ENCODE data around the gene SPATS2L.
A peak's percentile ranks its signal among the peaks of the same experiment; 100 is the strongest.

The SPATS2L gene, protein sequence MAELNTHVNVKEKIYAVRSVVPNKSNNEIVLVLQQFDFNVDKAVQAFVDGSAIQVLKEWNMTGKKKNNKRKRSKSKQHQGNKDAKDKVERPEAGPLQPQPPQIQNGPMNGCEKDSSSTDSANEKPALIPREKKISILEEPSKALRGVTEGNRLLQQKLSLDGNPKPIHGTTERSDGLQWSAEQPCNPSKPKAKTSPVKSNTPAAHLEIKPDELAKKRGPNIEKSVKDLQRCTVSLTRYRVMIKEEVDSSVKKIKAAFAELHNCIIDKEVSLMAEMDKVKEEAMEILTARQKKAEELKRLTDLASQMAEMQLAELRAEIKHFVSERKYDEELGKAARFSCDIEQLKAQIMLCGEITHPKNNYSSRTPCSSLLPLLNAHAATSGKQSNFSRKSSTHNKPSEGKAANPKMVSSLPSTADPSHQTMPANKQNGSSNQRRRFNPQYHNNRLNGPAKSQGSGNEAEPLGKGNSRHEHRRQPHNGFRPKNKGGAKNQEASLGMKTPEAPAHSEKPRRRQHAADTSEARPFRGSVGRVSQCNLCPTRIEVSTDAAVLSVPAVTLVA

DNA sequence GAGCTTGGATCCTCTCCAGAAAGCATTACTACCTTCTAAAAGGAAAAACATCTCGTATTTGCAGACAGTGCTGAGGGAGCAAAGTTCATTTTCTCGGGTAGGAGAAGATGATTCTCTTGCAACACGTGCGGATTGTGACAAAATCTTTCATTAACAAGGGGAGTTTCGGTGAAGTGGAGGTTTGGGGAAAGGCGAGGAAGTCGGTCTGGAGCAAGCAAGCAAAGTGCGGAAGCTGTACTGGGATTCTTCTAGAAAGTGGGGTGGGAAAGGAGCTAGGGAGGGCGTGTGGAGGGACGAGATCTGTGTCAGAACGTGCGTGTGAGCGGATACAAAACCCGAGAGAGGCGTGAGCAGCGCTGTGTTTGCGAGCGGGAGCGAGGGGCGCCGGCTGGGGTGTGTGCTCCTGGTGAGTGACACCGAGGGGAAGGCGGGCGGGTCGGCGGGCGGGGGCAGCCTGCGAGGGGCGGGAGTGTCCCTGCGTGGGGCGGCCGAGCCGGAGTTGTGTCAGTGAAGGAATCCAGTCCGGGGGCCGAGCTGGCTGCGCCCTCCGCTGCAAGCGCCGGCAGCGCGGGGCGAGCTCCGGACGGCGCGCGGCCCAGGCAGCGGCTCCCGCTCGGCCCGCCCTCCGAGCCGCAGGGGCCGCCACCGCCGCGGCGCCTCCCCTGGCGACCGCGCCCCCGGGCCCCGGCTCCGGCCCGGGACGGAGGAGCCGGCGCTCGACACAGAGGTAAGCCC, at the start of gene SPATS2L:
SPATS2L (plus strand) TSS at position 498 of the 735 bp plus-strand sequence. CDS start 82,552 bp downstream, outside the sequence.
- H3K27ac ChIP-seq (ENCODE audit: low read depth in 2 of 2, low read length in 2 of 2): peak within 1 kb of the TSS; percentile 89 to 90
- H3K9me3 ChIP-seq (ENCODE audit: control insufficient read depth in 2 of 2, low read length in 2 of 2): no peaks in the 10 kb centered on the region
- no peaks in the 10 kb centered on the region for H3K36me3 ChIP-seq (ENCODE audit: control insufficient read depth in 2 of 2, insufficient read depth in 2 of 2, low read length in 2 of 2)
- no peaks in the 10 kb centered on the region for H3K27me3 ChIP-seq (ENCODE audit: control insufficient read depth in 2 of 2, insufficient read depth in 2 of 2, low read length in 2 of 2)
- H3K4me3 ChIP-seq (ENCODE audit: low read length in 2 of 2): peak within 1 kb of the TSS; percentile 73 to 81
- peaks cover 3 to 4% of the 10 kb centered on the region in 2 donors for H3K4me1 ChIP-seq (ENCODE audit: control insufficient read depth in 2 of 2, insufficient read depth in 2 of 2, low read length in 2 of 2)
- peak within 1 kb of the TSS; percentile 78 to 91 for H3K9ac ChIP-seq (ENCODE audit: low read depth in 1 of 2, low read length in 2 of 2)

DNA sequence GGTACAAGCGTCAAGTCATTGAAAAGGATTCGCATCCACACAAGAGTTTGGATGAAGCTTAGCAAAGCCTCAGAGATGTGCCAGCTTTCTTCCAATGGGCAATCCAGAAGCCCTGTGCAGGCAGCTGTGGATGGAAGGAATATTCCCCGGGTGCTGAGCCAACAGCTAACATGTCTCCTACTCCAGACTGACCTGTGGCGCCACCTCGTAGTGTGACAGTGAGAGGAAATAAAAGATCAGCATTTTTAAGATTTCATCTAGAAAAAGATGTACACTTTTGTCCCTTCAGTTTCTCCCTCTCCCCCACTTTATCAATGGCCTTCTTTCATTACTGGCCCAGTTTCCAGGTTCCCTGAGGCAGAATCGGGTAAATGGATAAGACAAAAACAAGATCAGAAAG, 48.9 kb upstream of the SPATS2L start:
- no peaks in the 10 kb centered on the region for H3K9me3 ChIP-seq (ENCODE audit: control insufficient read depth in 2 of 2, low read length in 2 of 2)
- H3K27me3 ChIP-seq (ENCODE audit: control insufficient read depth in 2 of 2, insufficient read depth in 2 of 2, low read length in 2 of 2): no peaks in the 10 kb centered on the region
- no peak overlapping the region for H3K4me3 ChIP-seq (ENCODE audit: low read length in 2 of 2)
- H3K36me3 ChIP-seq (ENCODE audit: control insufficient read depth in 2 of 2, insufficient read depth in 2 of 2, low read length in 2 of 2): no peaks in the 10 kb centered on the region
- H3K9ac ChIP-seq (ENCODE audit: low read depth in 1 of 2, low read length in 2 of 2): no peak overlapping the region
- no peak overlapping the region for H3K27ac ChIP-seq (ENCODE audit: low read depth in 2 of 2, low read length in 2 of 2)
- peaks cover 0 to 2% of the 10 kb centered on the region in 2 donors for H3K4me1 ChIP-seq (ENCODE audit: control insufficient read depth in 2 of 2, insufficient read depth in 2 of 2, low read length in 2 of 2)

DNA sequence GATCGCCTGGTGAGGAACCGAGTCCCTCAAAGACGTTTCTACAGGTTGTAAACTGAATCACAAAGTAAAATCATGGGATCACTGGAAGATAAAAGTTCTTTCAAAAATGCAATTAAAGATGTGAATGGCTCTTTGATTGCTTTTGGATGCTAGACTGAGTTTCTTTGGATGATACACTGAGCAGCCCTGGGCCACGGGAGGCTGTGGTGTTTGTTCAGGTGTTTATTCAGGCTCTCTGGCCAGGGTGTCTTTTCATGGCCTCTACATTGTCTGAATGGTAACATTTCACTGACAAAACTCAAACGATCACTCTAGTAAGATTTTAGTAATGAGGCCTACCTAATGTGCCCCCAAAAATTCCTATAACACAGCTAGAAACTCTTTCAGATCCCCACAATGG, 48.4 kb upstream of the SPATS2L start:
- Histone ChIP-seq H3K36me3 (ENCODE audit: control insufficient read depth in 2 of 2, insufficient read depth in 2 of 2, low read length in 2 of 2) (no peaks in the 10 kb centered on the region), H3K4me3 (ENCODE audit: low read length in 2 of 2) (no peak overlapping the region), H3K27ac (ENCODE audit: low read depth in 2 of 2, low read length in 2 of 2) (no peak overlapping the region), H3K4me1 (ENCODE audit: control insufficient read depth in 2 of 2, insufficient read depth in 2 of 2, low read length in 2 of 2) (peaks cover 0 to 2% of the 10 kb centered on the region in 2 donors), H3K9me3 (ENCODE audit: control insufficient read depth in 2 of 2, low read length in 2 of 2) (no peaks in the 10 kb centered on the region), H3K9ac (ENCODE audit: low read depth in 1 of 2, low read length in 2 of 2) (no peak overlapping the region), H3K27me3 (ENCODE audit: control insufficient read depth in 2 of 2, insufficient read depth in 2 of 2, low read length in 2 of 2) (no peaks in the 10 kb centered on the region)

DNA sequence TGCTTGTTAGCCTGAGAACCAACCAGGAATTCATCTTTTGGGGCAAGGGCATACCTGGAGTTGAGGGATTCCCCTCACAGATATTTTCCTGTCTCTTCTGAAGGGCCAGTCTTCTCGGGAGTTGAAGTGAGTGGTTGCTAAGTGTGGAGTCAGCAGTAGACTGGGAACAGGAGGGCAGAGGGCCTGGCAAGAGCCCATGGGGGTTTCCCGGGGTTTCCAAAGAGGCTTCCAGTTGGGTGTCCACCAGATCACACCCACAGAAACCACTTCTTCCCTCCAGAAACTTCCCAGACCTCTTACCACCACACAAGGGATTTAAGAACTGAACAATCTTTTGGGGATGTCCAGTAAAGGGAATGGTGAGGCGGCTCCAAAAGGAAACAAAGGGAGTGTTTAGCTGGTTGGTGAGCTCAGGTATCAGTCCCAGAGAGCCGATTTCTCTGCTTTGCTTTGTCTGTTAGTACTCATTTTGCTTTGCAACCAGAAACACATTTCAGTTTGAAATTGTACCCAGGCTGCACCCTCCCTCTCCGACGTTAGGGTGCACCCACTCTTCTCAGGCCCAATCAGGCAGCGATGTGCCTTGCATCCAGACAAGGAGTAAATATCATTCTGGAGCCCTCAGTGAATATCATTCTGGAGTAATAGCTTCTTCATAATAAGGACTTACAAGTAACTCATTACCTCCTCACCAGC, 47.5 kb upstream of the SPATS2L start:
- Histone ChIP-seq H3K27ac (ENCODE audit: low read depth in 2 of 2, low read length in 2 of 2) (no peak overlapping the region), H3K36me3 (ENCODE audit: control insufficient read depth in 2 of 2, insufficient read depth in 2 of 2, low read length in 2 of 2) (no peaks in the 10 kb centered on the region), H3K9ac (ENCODE audit: low read depth in 1 of 2, low read length in 2 of 2) (no peak overlapping the region), H3K27me3 (ENCODE audit: control insufficient read depth in 2 of 2, insufficient read depth in 2 of 2, low read length in 2 of 2) (no peaks in the 10 kb centered on the region), H3K4me3 (ENCODE audit: low read length in 2 of 2) (no peak overlapping the region), H3K9me3 (ENCODE audit: control insufficient read depth in 2 of 2, low read length in 2 of 2) (no peaks in the 10 kb centered on the region), H3K4me1 (ENCODE audit: control insufficient read depth in 2 of 2, insufficient read depth in 2 of 2, low read length in 2 of 2) (no peaks in the 10 kb centered on the region)

DNA sequence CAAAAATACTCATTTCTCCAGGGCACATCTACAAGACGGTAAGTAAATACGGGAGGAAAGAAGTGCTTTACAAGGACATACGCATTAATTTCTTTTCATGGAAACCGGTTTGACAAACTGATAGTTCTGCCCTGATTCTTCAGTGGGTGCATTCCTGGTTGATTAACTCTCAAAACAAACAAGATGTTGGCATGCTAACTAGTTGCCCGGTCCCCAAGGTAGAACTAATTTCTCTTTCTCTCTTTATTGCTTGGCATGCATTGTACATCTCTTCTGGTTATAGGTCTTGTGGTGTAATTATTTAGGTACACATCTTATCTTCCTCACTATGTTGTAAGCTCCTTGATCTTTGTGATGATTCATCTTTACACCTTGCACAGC, 46.9 kb upstream of the SPATS2L start:
- Histone ChIP-seq H3K9me3 (ENCODE audit: control insufficient read depth in 2 of 2, low read length in 2 of 2) (no peaks in the 10 kb centered on the region), H3K36me3 (ENCODE audit: control insufficient read depth in 2 of 2, insufficient read depth in 2 of 2, low read length in 2 of 2) (no peaks in the 10 kb centered on the region), H3K4me1 (ENCODE audit: control insufficient read depth in 2 of 2, insufficient read depth in 2 of 2, low read length in 2 of 2) (no peaks in the 10 kb centered on the region), H3K27ac (ENCODE audit: low read depth in 2 of 2, low read length in 2 of 2) (no peak overlapping the region), H3K27me3 (ENCODE audit: control insufficient read depth in 2 of 2, insufficient read depth in 2 of 2, low read length in 2 of 2) (no peaks in the 10 kb centered on the region), H3K4me3 (ENCODE audit: low read length in 2 of 2) (no peak overlapping the region), H3K9ac (ENCODE audit: low read depth in 1 of 2, low read length in 2 of 2) (no peak overlapping the region)

DNA sequence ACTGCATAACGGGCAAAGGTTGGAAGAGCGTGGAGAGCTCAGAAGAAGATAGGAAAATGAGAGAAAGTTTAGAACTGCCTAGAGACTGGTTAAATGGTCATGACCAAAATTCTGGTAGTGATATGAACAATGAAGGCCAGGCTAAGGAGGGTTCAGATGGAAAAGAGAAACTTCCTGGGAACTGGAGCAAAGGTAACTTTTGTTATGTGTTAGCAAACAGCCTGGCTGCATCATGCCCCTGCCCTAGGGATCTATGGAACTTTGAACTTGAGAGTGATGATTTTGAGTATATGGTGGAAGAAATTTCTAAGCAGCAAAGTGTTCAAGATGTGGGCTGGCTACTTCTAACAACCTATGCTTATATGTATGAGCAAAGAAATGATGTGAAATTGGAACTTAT, 44.4 kb upstream of the SPATS2L start:
- H3K4me1 ChIP-seq (ENCODE audit: control insufficient read depth in 2 of 2, insufficient read depth in 2 of 2, low read length in 2 of 2): no peaks in the 10 kb centered on the region
- H3K9me3 ChIP-seq (ENCODE audit: control insufficient read depth in 2 of 2, low read length in 2 of 2): no peaks in the 10 kb centered on the region
- no peaks in the 10 kb centered on the region for H3K27me3 ChIP-seq (ENCODE audit: control insufficient read depth in 2 of 2, insufficient read depth in 2 of 2, low read length in 2 of 2)
- no peak overlapping the region for H3K27ac ChIP-seq (ENCODE audit: low read depth in 2 of 2, low read length in 2 of 2)
- H3K4me3 ChIP-seq (ENCODE audit: low read length in 2 of 2): no peak overlapping the region
- no peaks in the 10 kb centered on the region for H3K36me3 ChIP-seq (ENCODE audit: control insufficient read depth in 2 of 2, insufficient read depth in 2 of 2, low read length in 2 of 2)
- no peak overlapping the region for H3K9ac ChIP-seq (ENCODE audit: low read depth in 1 of 2, low read length in 2 of 2)

DNA sequence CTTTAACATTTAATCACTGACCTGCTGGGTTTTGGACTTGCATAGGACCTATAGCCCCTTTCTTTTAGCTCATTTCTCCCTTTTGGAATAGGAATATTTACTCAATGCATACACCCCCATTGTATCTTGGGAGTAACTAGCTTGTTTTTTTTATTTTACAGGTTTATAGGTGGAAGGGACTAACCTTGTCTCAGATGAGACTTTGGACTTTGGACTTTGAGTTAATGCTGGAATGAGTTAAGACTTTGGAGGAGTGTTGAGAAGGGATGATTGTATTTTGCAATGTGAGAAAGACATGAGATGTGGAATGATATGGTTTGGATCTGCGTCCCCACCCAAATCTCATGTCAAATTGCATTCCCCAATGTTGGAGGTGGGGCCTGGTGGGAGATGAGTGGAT, 43.2 kb upstream of the SPATS2L start:
- Histone ChIP-seq H3K27ac (ENCODE audit: low read depth in 2 of 2, low read length in 2 of 2) (no peak overlapping the region), H3K9me3 (ENCODE audit: control insufficient read depth in 2 of 2, low read length in 2 of 2) (no peaks in the 10 kb centered on the region), H3K9ac (ENCODE audit: low read depth in 1 of 2, low read length in 2 of 2) (no peak overlapping the region), H3K4me1 (ENCODE audit: control insufficient read depth in 2 of 2, insufficient read depth in 2 of 2, low read length in 2 of 2) (no peaks in the 10 kb centered on the region), H3K4me3 (ENCODE audit: low read length in 2 of 2) (no peak overlapping the region), H3K36me3 (ENCODE audit: control insufficient read depth in 2 of 2, insufficient read depth in 2 of 2, low read length in 2 of 2) (no peaks in the 10 kb centered on the region), H3K27me3 (ENCODE audit: control insufficient read depth in 2 of 2, insufficient read depth in 2 of 2, low read length in 2 of 2) (no peaks in the 10 kb centered on the region)

DNA sequence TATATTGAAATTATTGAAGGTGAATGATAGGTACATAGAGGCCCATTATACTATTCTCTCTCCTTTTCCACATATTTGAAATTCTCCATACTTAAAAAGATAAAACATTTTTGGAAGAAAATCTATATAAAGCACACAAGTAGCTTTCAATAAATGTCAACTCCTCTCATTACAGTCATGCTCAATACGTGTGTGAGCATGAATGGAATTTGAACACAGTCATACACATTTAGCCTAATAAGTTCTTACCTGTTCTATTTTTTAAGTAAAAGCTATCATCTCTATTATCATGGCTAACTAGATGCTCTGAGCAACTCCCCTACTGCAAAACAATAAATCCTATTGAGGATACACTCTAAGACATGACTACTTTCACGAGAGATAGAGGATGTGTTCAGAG, 41.9 kb upstream of the SPATS2L start:
- H3K27me3 ChIP-seq (ENCODE audit: control insufficient read depth in 2 of 2, insufficient read depth in 2 of 2, low read length in 2 of 2): no peaks in the 10 kb centered on the region
- no peak overlapping the region for H3K4me3 ChIP-seq (ENCODE audit: low read length in 2 of 2)
- no peaks in the 10 kb centered on the region for H3K4me1 ChIP-seq (ENCODE audit: control insufficient read depth in 2 of 2, insufficient read depth in 2 of 2, low read length in 2 of 2)
- H3K9ac ChIP-seq (ENCODE audit: low read depth in 1 of 2, low read length in 2 of 2): no peak overlapping the region
- H3K9me3 ChIP-seq (ENCODE audit: control insufficient read depth in 2 of 2, low read length in 2 of 2): no peaks in the 10 kb centered on the region
- H3K36me3 ChIP-seq (ENCODE audit: control insufficient read depth in 2 of 2, insufficient read depth in 2 of 2, low read length in 2 of 2): no peaks in the 10 kb centered on the region
- H3K27ac ChIP-seq (ENCODE audit: low read depth in 2 of 2, low read length in 2 of 2): no peak overlapping the region

DNA sequence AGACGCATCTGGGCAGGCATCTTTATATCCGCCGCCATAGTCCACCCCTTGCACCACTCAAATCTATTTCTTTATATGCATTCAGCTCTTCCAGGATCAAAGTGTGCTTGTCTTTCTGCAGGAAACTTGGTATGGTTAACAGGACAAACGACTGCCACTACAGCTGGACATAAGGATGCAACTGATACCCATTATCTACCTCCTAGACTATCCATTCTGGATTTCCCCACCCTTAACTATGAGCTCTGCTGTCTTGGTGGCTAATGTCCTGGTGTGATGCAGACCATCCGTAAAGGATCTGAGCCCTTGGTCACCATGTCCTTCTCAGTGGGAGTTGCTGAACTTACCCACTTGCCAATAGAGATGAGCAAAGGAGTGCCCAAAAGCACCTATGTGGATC, 40.1 kb upstream of the SPATS2L start:
- Histone ChIP-seq H3K4me3 (ENCODE audit: low read length in 2 of 2) (no peak overlapping the region), H3K36me3 (ENCODE audit: control insufficient read depth in 2 of 2, insufficient read depth in 2 of 2, low read length in 2 of 2) (no peaks in the 10 kb centered on the region), H3K4me1 (ENCODE audit: control insufficient read depth in 2 of 2, insufficient read depth in 2 of 2, low read length in 2 of 2) (no peaks in the 10 kb centered on the region)

DNA sequence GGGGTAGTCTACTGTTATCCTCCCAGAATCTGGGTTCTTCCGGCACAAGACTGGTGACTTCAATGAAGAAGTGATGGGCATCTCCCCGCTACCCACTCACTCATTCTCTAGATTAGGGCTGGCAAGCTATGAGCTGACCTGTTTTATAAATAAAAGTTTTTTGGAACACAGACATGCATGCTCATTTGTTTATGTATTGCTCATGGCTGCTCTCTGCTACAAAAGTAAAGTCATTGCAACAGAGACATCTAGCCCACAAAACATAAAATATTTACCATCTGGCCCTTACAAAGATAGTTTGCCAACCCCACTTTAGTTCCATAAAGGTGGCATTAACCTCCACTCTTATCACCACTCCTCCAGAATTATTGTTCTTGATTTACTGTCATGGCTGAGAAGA, 39.1 kb upstream of the SPATS2L start:
- Histone ChIP-seq H3K4me1 (ENCODE audit: control insufficient read depth in 2 of 2, insufficient read depth in 2 of 2, low read length in 2 of 2) (no peaks in the 10 kb centered on the region), H3K36me3 (ENCODE audit: control insufficient read depth in 2 of 2, insufficient read depth in 2 of 2, low read length in 2 of 2) (no peaks in the 10 kb centered on the region), H3K9me3 (ENCODE audit: control insufficient read depth in 2 of 2, low read length in 2 of 2) (no peaks in the 10 kb centered on the region), H3K27me3 (ENCODE audit: control insufficient read depth in 2 of 2, insufficient read depth in 2 of 2, low read length in 2 of 2) (no peaks in the 10 kb centered on the region), H3K27ac (ENCODE audit: low read depth in 2 of 2, low read length in 2 of 2) (no peak overlapping the region), H3K4me3 (ENCODE audit: low read length in 2 of 2) (no peak overlapping the region), H3K9ac (ENCODE audit: low read depth in 1 of 2, low read length in 2 of 2) (no peak overlapping the region)

More for the DNA sequence above, 40.1 kb upstream of the SPATS2L start:
- H3K27ac ChIP-seq (ENCODE audit: low read depth in 2 of 2, low read length in 2 of 2): no peak overlapping the region
- H3K9ac ChIP-seq (ENCODE audit: low read depth in 1 of 2, low read length in 2 of 2): no peak overlapping the region
- H3K9me3 ChIP-seq (ENCODE audit: control insufficient read depth in 2 of 2, low read length in 2 of 2): no peaks in the 10 kb centered on the region
- H3K27me3 ChIP-seq (ENCODE audit: control insufficient read depth in 2 of 2, insufficient read depth in 2 of 2, low read length in 2 of 2): no peaks in the 10 kb centered on the region
